HG02798 (cell line): ENCODE results near the gene PTPRN2.
"Not testable (repeated sequence)": the region's sequence is repeated elsewhere in the genome, so short reads cannot be mapped to it uniquely, and the experiment has no call there.

ENCODE experiments used
- ATAC-seq: cut with Tn5 transposase; IDR thresholded peaks from one replicate; pipeline ENCODE4 v1.9.1; 2021; ENCODE audit warnings: mild to moderate bottlenecking; ENCODE audit not compliant: unreplicated experiment, poor library complexity

PTPRN2 gene

DNA sequence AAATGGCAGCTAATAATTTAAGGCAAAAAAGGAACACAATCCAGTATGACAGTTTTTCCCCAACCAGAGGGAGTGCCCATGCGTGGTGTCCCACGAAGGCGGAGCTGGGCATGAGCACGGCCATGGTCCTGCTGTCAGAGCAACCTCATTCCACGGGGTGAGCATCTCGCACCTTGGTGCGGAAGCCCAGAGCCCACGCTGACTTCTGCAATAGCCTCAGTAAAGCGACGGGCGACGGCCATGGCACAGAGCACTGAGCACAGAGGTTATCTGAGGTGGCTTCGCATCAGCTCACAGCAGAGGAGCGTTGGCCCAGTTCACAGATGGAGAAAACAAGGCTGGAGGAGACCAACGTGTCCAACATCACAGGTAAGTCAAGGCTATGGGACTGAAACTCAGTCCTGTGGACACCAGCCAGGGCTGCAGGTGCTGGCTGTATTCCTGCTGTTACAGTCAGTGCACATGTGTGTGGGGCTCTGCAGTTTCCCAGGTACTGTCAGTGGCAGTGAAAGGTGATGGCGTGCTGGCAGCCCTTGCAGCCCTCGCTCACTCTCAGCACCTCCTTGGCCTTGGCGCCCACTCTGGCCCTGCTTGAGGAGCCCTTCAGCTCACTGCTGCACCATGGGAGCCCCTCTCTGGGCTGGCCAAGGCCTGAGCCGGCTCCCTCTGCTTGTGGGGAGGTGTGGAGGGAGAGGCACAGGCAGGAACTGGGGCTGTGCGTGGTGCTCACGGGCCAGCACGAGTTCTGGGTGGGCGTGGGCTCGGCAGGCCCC, 525.6 kb downstream of the PTPRN2 start:
- ATAC-seq = no peak

DNA sequence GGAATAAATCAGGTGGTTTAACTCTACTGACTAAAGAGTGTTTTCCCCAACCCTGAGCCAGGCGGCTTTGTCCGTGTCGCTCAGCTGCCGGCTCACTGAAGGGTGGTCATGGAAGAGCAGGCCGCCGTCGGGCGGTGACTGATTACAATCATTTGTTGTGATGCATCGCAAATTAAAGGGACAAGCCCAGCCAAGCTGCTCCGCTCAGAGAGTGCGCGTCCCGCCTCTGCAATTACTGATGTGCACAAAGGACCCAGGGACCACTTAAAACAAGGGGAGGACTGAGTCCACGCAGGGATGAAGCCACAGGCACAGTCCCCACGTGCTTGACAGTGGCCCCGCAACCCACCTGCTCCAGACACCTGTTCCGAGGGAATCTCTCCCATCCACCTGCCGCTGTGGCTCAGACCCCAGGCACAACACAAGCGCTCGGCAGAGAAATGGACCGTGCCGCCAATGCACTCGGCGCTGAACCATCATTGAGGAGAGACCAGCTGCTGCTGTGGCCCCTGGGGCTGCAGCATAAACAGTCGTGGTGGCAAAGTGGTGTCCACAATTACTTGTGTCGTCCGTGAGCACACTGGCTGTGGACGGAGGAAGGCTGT, 526.5 kb downstream of the PTPRN2 start:
- no peak for ATAC-seq

GRCh38 chr7:158060216-158060615, 527.4 kb downstream of the PTPRN2 start:
- ATAC-seq = no peak

GRCh38 chr7:158057446-158057845, 530.2 kb downstream of the PTPRN2 start:
- no peak for ATAC-seq

DNA sequence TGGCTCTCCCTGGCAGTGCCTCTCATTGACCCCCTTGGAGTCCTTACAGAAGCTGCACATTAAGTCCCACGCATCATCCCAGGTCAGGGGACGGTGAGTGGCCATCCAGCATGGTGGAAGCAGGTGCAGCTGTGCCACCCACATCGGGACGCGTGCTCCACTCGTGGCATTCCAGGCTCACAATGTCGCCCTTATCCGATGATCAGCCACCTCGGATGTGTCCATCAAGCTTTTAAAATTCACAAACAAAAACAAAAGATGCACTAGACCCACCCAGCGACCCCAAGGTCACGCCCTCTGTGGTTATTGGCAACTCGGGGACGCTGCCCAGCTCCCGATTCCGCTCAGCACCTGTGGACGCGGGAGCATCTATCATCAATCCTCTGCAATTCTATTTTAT, 530.9 kb downstream of the PTPRN2 start:
- ATAC-seq = no peak

DNA sequence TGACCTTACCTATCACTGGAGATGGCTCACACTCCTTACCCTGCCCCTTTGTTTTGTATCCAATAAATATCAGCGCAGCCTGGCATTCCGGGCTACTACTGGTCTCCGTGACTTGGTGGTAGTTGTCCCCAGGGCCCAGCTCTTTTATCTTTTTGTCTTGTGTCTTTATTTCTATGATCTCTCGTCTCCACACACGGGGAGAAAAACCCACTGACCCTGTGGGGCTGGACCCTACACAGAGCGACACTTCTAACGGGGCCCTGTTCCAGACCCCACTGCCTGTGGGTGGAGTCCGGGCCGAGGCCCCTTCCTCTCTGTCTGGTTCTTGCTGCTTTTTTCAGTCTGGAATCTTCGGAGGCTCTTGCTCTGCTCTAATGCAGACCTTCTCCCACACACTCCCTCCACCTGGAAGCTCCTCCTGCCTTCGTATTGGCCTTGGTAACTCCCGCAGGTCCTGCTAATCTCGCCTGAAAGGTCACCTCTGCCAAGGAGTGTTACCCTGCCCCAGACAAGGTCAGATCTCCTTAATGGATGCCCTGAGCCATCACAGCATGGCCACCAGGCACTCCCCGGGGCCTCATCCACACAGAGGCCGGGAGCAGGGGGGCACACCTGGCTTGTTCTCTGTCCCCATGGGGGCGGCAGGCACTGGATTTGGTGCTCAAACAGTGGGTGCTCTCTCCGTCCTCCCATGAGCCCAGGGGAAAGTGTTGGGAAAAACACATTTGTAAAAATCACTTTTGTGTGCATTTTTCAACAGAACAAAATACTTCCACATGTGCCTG, 531.7 kb downstream of the PTPRN2 start:
- ATAC-seq = no peak

GRCh38 chr7:158054611-158055010, 533.0 kb downstream of the PTPRN2 start:
- ATAC-seq = no peak

- ATAC-seq = no peak
Measured at GRCh38 chr7:158054081-158054480, 533.5 kb downstream of the PTPRN2 start.

- no peak for ATAC-seq
Measured at GRCh38 chr7:158053183-158053915, 534.3 kb downstream of the PTPRN2 start.

GRCh38 chr7:158052381-158053060, 535.1 kb downstream of the PTPRN2 start:
- no peak for ATAC-seq

DNA sequence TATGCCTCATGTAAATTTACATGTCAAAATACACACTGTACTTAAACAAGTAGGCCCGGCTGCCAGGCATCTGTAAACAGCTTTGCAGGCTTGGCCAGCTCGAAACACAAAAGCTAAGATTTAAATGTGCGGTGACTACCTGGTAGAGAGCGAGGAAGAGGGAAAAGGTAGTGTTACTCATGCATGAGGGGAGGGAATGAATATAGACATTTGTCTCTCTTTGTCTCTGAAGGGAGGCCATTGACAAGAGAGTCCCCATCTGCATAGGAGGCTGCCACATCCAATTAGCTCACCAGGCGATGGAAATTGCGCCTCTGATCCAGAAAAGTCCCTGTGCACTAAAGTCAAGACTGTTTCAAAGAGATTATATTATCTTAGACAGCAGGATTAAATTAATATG, 535.8 kb downstream of the PTPRN2 start:
- no peak for ATAC-seq

DNA sequence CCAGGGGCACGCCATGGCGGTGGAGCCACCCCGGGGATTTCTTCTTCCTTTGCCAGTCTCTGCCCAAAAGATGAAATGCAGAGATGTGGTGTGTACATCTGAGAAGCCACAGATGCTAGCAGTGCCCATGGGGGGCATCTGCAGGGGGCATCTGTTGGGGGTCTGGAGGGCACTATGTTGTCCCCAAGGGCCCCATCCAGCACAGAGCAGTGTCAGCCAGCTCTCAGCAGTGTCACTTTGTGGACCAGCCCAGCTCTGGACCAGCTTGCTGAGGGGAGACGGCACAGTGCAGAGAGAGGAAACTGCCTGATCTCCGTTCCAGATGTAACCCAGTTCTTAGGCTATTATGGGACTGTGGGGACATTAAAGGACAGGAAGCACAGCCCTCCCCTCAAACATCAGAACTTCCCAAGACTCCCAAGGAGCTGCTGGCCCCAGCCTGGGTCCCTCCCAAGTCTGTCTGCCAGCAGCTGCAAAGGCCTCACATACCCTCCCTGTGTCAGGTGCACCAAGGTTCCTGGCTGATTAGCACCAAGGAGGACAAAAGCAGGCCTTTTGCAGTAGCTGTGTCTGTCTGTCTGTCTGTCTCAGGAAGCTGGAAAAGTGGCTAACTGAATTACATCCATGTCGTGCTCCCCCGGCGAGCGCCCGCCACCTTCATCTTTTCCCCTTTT, 536.5 kb downstream of the PTPRN2 start:
- no peak for ATAC-seq

- no peak for ATAC-seq
Measured at GRCh38 chr7:158050441-158050977, 537.1 kb downstream of the PTPRN2 start.

- ATAC-seq = no peak
Measured at GRCh38 chr7:158049271-158049670, 538.4 kb downstream of the PTPRN2 start.

DNA sequence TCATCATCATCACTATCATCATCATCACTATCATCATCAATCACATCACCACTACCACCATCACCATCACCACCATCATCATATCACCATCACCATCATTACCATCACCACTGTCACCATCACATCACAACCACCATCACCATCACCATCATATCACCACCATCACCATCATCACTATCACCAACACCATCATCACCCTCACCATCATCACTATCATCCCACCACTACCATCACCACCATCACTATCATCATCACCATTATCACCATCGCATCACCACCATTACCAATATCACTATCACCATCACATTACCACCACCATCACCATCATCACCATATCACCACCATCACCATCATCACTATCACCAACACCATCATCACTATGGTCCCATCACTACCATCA, 539.1 kb downstream of the PTPRN2 start:
- no peak for ATAC-seq

GRCh38 chr7:158047391-158048059, 540.1 kb downstream of the PTPRN2 start:
- ATAC-seq = no peak

DNA sequence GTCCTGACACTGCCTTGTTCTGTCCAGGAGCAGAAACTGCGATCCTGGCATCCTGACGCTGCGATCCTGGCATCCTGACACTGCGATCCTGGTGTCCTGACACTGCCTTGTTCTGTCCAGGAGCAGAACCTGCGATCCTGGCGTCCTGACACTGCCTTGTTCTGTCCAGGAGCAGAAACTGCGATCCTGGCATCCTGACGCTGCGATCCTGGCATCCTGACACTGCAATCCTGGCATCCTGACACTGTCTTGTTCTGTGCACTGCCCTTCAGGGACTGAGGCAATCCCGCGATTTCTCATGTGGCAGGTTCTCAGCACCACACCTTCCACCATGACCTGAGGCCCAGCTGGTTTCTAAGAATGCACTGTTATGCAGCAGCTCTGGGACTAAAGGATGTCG, 541.4 kb downstream of the PTPRN2 start:
- ATAC-seq = not testable (repeated sequence)

DNA sequence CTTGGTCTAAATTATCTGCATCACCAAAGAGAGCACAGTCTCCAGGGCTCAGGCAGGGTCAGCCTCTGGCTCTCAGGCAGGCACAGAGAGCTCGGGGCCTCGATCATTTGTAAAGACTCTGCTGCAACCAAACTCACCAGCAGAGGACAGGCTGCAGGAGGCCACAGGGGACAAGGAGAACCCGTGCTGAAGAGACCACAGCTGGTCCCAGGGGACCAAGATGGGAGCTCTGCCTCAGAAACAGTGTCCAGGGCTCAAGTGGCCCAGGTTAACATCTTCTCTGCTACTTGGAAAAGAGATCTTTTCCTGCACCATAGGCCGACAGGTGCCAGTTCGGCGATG, 543.2 kb downstream of the PTPRN2 start:
- ATAC-seq = no peak
